Endometrial microvascular endothelial cells (primary cell): ENCODE data around the gene UPK1A. TPM values are rescaled to one million over a fixed set of nuclear protein-coding genes. Genes with fewer than 3 reads are reported as not detected.

Source experiments
- in situ Hi-C: cut with HindIII; loops from 2 replicates; pipeline ENCODE4 v1.10.0; 2017; ENCODE audit warnings: low sequenced_read_pairs, low pct_unique_long_range_greater_than_20kb; ENCODE audit errors: inconsistent ontology term
- total RNA-seq: library from RNA; depleted of rRNA; stranded (reverse); fragments of >200 nt; gene quantifications from one replicate; pipeline ENCODE4 v1.2.3, GENCODE V29; 2015; ENCODE audit errors: inconsistent ontology term

Gene UPK1A
- total RNA-seq, 1 donor from 2014 or later: not detected

DNA sequence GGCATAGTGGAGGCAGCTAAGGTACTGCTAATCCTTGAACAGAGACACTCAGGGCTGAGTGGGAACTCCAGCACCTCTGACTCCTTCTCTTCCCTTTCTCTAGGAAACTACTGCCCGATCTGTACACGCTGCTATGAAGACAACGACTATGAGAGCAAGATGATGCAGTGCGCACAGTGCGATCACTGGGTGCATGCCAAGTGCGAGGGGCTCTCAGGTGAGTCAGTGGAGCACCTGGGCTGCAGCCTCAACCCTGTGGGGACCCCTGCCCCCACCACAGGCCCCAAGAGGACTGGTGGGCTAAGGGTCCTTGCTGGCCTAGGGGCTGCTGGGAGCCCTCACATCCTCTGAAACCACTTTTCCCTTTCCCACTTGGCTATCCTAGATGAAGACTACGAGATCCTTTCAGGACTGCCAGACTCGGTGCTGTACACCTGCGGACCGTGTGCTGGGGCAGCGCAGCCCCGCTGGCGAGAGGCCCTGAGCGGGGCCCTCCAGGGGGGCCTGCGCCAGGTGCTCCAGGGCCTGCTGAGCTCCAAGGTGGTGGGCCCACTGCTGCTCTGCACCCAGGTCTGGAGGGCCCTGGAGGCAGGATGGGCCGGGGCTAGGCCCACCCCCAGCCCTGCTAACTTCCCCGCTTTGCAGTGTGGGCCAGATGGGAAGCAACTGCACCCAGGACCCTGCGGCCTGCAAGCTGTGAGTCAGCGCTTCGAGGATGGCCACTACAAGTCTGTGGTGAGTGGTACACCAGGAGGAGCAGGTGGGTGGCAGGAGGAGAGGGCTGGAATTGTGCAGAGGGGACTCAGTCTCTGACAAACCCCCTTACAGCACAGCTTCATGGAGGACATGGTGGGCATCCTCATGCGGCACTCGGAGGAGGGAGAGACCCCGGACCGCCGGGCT, 61.0 kb downstream of the UPK1A start:
- in situ Hi-C loops: no loop called here

Other genes starting within 250 kb of the UPK1A start
- gene FFAR2, start 218.3 kb upstream of the UPK1A start, total RNA-seq: not detected
- gene KRTDAP, start 176.1 kb upstream of the UPK1A start, total RNA-seq: not detected
- gene DMKN, start 152.9 kb upstream of the UPK1A start, total RNA-seq: not detected
- gene SBSN, start 138.2 kb upstream of the UPK1A start, total RNA-seq: not detected
- not detected for gene GAPDHS, start 133.1 kb upstream of the UPK1A start, total RNA-seq
- 87.1 TPM for gene TMEM147, start 120.9 kb upstream of the UPK1A start, total RNA-seq
- not detected for gene ATP4A, start 102.9 kb upstream of the UPK1A start, total RNA-seq
- not detected for gene PMIS2, start 80.3 kb upstream of the UPK1A start, total RNA-seq
- 20.8 TPM for gene HAUS5, start 53.8 kb upstream of the UPK1A start, total RNA-seq
- gene RBM42, start 37.5 kb upstream of the UPK1A start, total RNA-seq: 84.6 TPM
- gene ETV2, start 24.8 kb upstream of the UPK1A start, total RNA-seq: not detected
- gene COX6B1, start 18.2 kb upstream of the UPK1A start, total RNA-seq: 610 TPM
- gene ZBTB32, start 38.0 kb downstream of the UPK1A start, total RNA-seq: not detected
- 11.1 TPM for gene KMT2B, start 51.5 kb downstream of the UPK1A start, total RNA-seq
- gene IGFLR1, start 75.9 kb downstream of the UPK1A start, total RNA-seq: 2.0 TPM
- 7.4 TPM for gene U2AF1L4, start 78.9 kb downstream of the UPK1A start, total RNA-seq
- 36.0 TPM for gene PSENEN, start 79.1 kb downstream of the UPK1A start, total RNA-seq
- gene LIN37, start 82.1 kb downstream of the UPK1A start, total RNA-seq: 13.1 TPM
- gene HSPB6, start 90.5 kb downstream of the UPK1A start, total RNA-seq: not detected
- 7.2 TPM for gene PROSER3, start 91.7 kb downstream of the UPK1A start, total RNA-seq
- gene ARHGAP33, start 109.0 kb downstream of the UPK1A start, total RNA-seq: 0.19 TPM
- not detected for gene PRODH2, start 146.3 kb downstream of the UPK1A start, total RNA-seq
- not detected for gene NPHS1, start 186.0 kb downstream of the UPK1A start, total RNA-seq
- gene KIRREL2, start 190.4 kb downstream of the UPK1A start, total RNA-seq: not detected
- 9.4 TPM for gene APLP1, start 202.1 kb downstream of the UPK1A start, total RNA-seq
- 6.6 TPM for gene NFKBID, start 234.0 kb downstream of the UPK1A start, total RNA-seq
- gene HCST, start 236.0 kb downstream of the UPK1A start, total RNA-seq: not detected
- gene TYROBP, start 241.8 kb downstream of the UPK1A start, total RNA-seq: not detected